CD4-positive, alpha-beta memory T cell (primary cell): ENCODE results near the gene TSFM. TPM values are rescaled to one million over a fixed set of nuclear protein-coding genes. Genes with fewer than 3 reads are reported as not detected.

Experiments
- CTCF ChIA-PET: fragments of 350-600 bp; sonication (Branson Sonifier 250); formaldehyde crosslinking; loops from one replicate; lab custom pipeline; 2021; ENCODE audit warnings: inconsistent platforms; ENCODE audit not compliant: partially characterized antibody; lab: Charles Lee
- POLR2A ChIA-PET: fragments of 350-600 bp; sonication (Branson Sonifier 250); formaldehyde crosslinking; loops from one replicate; lab custom pipeline; 2021; ENCODE audit not compliant: partially characterized antibody; lab: Charles Lee
- DNase-seq, 5 donors: peaks; one replicate each; pipeline versions ENCODE4 v3.0.0 to v3.0.0-alpha.2; 2020 to 2022; ENCODE audit warnings: mixed read lengths in 1 of 5
- H3K27ac ChIP-seq: one replicate; pipeline ENCODE4 v1.7.0; 2013; ENCODE audit warnings: low read depth, low read length
- H3K27me3 ChIP-seq: 2 replicates; pipeline ENCODE4 v1.7.0; 2013; ENCODE audit warnings: mild to moderate bottlenecking, low read length, moderate library complexity; ENCODE audit not compliant: insufficient read depth
- H3K36me3 ChIP-seq: 2 replicates; pipeline ENCODE4 v1.7.0; 2013; ENCODE audit warnings: mild to moderate bottlenecking, low read length, moderate library complexity; ENCODE audit not compliant: insufficient read depth
- H3K4me1 ChIP-seq: 2 replicates; pipeline ENCODE4 v1.7.0; 2013; ENCODE audit warnings: mild to moderate bottlenecking, low read length, moderate library complexity; ENCODE audit not compliant: insufficient read depth
- H3K4me3 ChIP-seq, 2 donors: one replicate each; pipeline ENCODE4 v1.7.0; 2013; ENCODE audit warnings: low read length in 2 of 2, mild to moderate bottlenecking in 1 of 2
- H3K9me3 ChIP-seq, 2 donors: one replicate each; pipeline ENCODE4 v1.7.0; 2013; ENCODE audit warnings: low read length in 2 of 2, control low read depth in 1 of 2; ENCODE audit not compliant: control insufficient read depth in 1 of 2
- H3K27ac Mint-ChIP-seq, 7 donors: one replicate each; pipeline ENCODE4 v1.8.0; 2020 to 2021; ENCODE audit warnings: mixed read lengths in 7 of 7, mild to moderate bottlenecking in 6 of 7, inconsistent platforms in 3 of 7, moderate library complexity in 3 of 7
- H3K27me3 Mint-ChIP-seq, 2 donors: one replicate each; pipeline ENCODE4 v1.8.0; 2020 to 2021; ENCODE audit warnings: mixed read lengths in 2 of 2
- H3K36me3 Mint-ChIP-seq, 2 donors: one replicate each; pipeline ENCODE4 v1.8.0; 2020 to 2021; ENCODE audit warnings: mixed read lengths in 2 of 2, inconsistent platforms in 1 of 2, mild to moderate bottlenecking in 1 of 2
- H3K4me1 Mint-ChIP-seq, 4 donors: one replicate each; pipeline ENCODE4 v1.8.0; 2020 to 2021; ENCODE audit warnings: mixed read lengths in 4 of 4, mild to moderate bottlenecking in 1 of 4
- H3K4me3 Mint-ChIP-seq, 8 donors: one replicate each; pipeline ENCODE4 v1.8.0; 2020 to 2021; ENCODE audit warnings: mixed read lengths in 8 of 8, mild to moderate bottlenecking in 7 of 8, moderate library complexity in 6 of 8, inconsistent platforms in 3 of 8
- H3K9me3 Mint-ChIP-seq, 8 donors: one replicate each; pipeline ENCODE4 v1.8.0; 2020 to 2021; ENCODE audit warnings: mixed read lengths in 8 of 8, mild to moderate bottlenecking in 5 of 8, inconsistent platforms in 3 of 8, moderate library complexity in 1 of 8
- intact Hi-C: fragments of 100-400 bp; cut with micrococcal nuclease; formaldehyde crosslinking; loops from one replicate; pipeline ENCODE4 v1.15.1; 2023
- polyA plus RNA-seq, 2 donors: library from polyadenylated mRNA; unstranded; fragments of 300-500 nt; fragmentation: Illumina TruSeq; gene quantifications; one replicate each; pipeline ENCODE4 v1.2.3, GENCODE V29; 2021
- total RNA-seq, 2 experiments: library from RNA; stranded (reverse); gene quantifications; one replicate each; pipeline ENCODE4 v1.2.3, GENCODE V29; 2021

TSFM gene
- total and polyA plus RNA-seq, 4 experiments from 2014 or later, result 18.9 to 32.5 (median 22.7) TPM

- H3K4me1 Mint-ChIP-seq, result peaks cover 0 to 4% (median 0%) of the 10 kb centered on the region in 4 donors
- H3K4me3 Mint-ChIP-seq, result no peak overlapping the region
- Histone ChIP-seq H3K4me3 (no peak overlapping the region), H3K9me3 (no peaks in the 10 kb centered on the region), H3K36me3 (peaks cover 53% of the 10 kb centered on the region), H3K27ac (no peak overlapping the region), H3K27me3 (no peaks in the 10 kb centered on the region), H3K4me1 (no peaks in the 10 kb centered on the region)
- intact Hi-C loops, result no loop called here
- POLR2A ChIA-PET, result no interaction called here
- H3K27me3 Mint-ChIP-seq, result no peaks in the 10 kb centered on the region
- H3K36me3 Mint-ChIP-seq, result peaks cover 52 to 69% of the 10 kb centered on the region in 2 donors
- DNase-seq, result no peak
- CTCF ChIA-PET, result no interaction called here
- no peaks in the 10 kb centered on the region for H3K9me3 Mint-ChIP-seq
- no peak overlapping the region for H3K27ac Mint-ChIP-seq
Observed at GRCh38 chr12:57795354-57795753, 12.8 kb downstream of the TSFM start.

DNA sequence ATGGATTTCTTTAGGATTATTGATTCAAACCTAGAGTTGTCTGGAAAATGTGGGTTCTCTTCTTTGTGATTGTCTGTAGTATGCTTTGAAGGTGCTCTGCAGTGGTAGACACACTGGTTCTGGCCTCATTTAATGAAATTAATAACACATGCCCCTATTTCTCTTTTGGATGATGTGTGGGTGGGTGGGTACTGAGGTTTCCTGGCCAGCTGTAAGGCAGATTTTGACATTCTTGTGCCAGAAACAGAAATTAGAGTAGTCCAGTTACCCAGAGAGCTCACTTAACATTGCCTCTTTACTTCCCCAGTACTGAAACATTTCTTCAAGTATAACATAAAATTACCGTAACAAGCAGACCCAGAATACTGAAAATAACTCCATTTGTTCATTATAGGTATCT, 14.4 kb downstream of the TSFM start:
- Mint-ChIP-seq H3K4me3 (no peak overlapping the region), H3K4me1 (peaks cover 0 to 3% (median 0%) of the 10 kb centered on the region in 4 donors), H3K27ac (peak overlapping the region in 2 of 7 donors; percentile 14 to 62), H3K9me3 (no peaks in the 10 kb centered on the region), H3K36me3 (peaks cover 47 to 71% of the 10 kb centered on the region in 2 donors), H3K27me3 (no peaks in the 10 kb centered on the region)
- Histone ChIP-seq H3K4me3 (no peak overlapping the region), H3K4me1 (no peaks in the 10 kb centered on the region), H3K9me3 (no peaks in the 10 kb centered on the region), H3K27me3 (no peaks in the 10 kb centered on the region), H3K36me3 (peaks cover 50% of the 10 kb centered on the region), H3K27ac (no peak overlapping the region)
- no peak for DNase-seq
- CTCF ChIA-PET, result interaction anchor here (1.0 to 2.0 kb wide), 5 partner anchors 14 to 108 kb away, joined by 3 to 6 read pairs (median 5); partner anchors contain the start of gene TSFM
- intact Hi-C loops, result no loop called here
- POLR2A ChIA-PET, result no interaction called here

DNA sequence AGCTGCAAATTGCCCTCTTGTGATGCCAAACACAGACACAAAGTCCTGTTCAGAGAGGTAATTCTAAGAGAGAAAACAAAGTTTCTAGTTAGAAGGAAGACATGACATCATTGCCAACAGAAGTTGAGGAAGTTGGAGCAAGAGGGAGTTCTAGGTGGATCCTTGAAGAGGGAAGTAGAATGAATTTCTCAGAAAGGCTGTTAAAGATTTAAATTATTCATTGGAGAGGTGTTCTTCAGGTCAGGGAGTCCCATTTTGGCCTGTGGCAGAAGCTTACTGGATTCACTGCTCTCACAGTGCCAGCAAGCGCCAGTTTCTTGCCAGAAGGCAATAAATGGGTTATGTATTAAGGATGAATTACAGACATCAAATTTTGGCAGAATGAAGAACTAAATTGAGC, 15.3 kb downstream of the TSFM start:
- peaks cover 44 to 72% of the 10 kb centered on the region in 2 donors for H3K36me3 Mint-ChIP-seq
- no peaks in the 10 kb centered on the region for H3K27me3 ChIP-seq
- DNase-seq, result no peak
- no peak overlapping the region for H3K4me3 Mint-ChIP-seq
- peaks cover 51% of the 10 kb centered on the region for H3K36me3 ChIP-seq
- H3K9me3 Mint-ChIP-seq, result no peaks in the 10 kb centered on the region
- peak overlapping the region in 1 of 7 donors; percentile 63 for H3K27ac Mint-ChIP-seq
- intact Hi-C loops, result no loop called here
- CTCF ChIA-PET, result interaction anchor here (1.0 to 2.0 kb wide), 6 partner anchors 8 to 107 kb away, joined by 3 to 6 read pairs (median 4); partner anchors contain the start of gene TSFM
- no peaks in the 10 kb centered on the region for H3K4me1 ChIP-seq
- no peak overlapping the region for H3K4me3 ChIP-seq
- no peaks in the 10 kb centered on the region for H3K27me3 Mint-ChIP-seq
- H3K9me3 ChIP-seq, result no peaks in the 10 kb centered on the region
- H3K4me1 Mint-ChIP-seq, result peaks cover 0 to under 1% (median 0%) of the 10 kb centered on the region in 4 donors
- POLR2A ChIA-PET, result no interaction called here
- H3K27ac ChIP-seq, result no peak overlapping the region

DNA sequence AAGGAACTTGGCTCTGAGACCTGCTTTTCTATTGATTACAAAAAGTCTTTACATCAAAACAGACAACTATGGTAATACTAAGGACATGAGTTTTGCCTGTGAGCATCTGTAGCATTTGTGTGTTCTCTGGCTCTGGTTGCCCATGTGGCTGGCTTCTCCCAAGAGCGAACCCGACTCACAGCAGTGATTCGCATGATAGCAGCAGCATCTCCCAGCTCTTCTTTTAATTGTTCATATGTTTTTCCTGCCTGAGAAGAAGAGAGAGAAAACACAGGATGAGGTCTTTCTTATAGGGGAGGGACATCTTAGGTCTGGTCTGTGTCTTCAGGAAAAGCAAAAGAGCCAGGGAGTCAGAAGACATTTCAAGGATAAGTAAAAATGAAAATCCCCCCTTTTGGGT, 18.4 kb downstream of the TSFM start:
- Mint-ChIP-seq H3K4me3 (no peak overlapping the region), H3K9me3 (no peaks in the 10 kb centered on the region), H3K4me1 (no peaks in the 10 kb centered on the region), H3K27me3 (no peaks in the 10 kb centered on the region), H3K36me3 (peaks cover 28 to 59% of the 10 kb centered on the region in 2 donors), H3K27ac (peak overlapping the region in 2 of 7 donors; percentile 41 to 66)
- Histone ChIP-seq H3K27me3 (no peaks in the 10 kb centered on the region), H3K4me3 (no peak overlapping the region), H3K27ac (no peak overlapping the region), H3K4me1 (no peaks in the 10 kb centered on the region), H3K9me3 (no peaks in the 10 kb centered on the region), H3K36me3 (peaks cover 35% of the 10 kb centered on the region)
- ChIA-PET CTCF (interaction anchor here (1.3 to 7.3 kb wide), 6 partner anchors 41 to 105 kb away, joined by 4 to 125 read pairs (median 10); no protein-coding TSS in a partner anchor), POLR2A (interaction anchor here (1.4 kb wide), 1 partner anchor 105 kb away, joined by 3 read pairs; no protein-coding TSS in a partner anchor)
- no peak for DNase-seq
- intact Hi-C loops, result no loop called here

DNA sequence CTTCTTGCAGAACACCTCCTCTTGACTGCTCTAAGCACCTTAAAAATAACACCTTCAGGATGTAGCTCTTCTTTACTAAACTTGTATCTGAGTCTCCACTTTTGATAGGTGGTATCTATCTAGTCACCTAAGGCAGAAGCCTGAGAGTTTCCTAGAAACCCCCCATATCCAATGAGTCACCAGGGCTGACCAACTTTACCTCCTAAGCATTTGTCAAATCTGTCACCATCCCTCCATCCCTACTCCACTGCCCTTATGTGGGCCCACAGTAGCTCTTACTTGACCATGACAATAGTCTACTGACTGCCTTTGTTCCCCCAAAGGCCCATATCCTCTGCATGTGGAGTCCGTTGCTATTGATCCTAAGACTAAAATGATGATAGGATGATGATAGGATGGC, 20.0 kb downstream of the TSFM start:
- Mint-ChIP-seq H3K36me3 (peaks cover 15 to 59% of the 10 kb centered on the region in 2 donors), H3K4me3 (no peak overlapping the region), H3K27ac (peak overlapping the region in 2 of 7 donors; percentile 9 to 78)

DNA sequence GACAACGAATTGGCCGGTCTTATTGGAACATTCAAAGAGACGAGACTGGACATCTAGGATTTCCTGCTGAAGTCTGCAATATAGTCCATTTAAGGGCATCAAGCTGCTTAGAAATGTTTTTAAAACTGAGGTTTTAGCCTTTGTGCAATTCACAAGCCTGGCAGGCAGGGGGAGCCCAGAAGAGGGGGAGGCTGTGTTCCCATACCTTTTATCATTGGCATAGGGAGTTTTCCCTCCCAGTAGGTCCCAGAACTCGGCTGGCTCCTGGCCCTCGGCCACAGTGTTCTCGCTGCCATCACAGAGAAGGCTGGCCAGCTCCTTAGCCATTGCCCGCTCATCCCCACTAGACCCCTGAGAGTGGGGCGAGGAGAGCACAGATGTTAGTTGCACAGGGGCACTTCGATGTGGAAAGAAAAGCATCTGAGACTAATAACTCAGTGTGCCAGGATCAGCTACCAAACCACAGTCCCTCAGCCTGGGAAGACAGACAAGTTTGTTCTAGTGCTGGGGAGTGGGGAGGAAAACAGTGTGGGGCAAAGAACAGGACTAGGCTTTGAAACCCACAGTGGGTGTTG, 20.8 kb downstream of the TSFM start:
- H3K36me3 ChIP-seq, result peaks cover 30% of the 10 kb centered on the region
- ChIA-PET POLR2A (interaction anchor here (0.7 to 2.0 kb wide), 4 partner anchors 9 to 100 kb away, joined by 3 to 10 read pairs (median 4); partner anchors contain the start of gene AVIL), CTCF (interaction anchor here (0.6 to 7.3 kb wide), 21 partner anchors 9 to 170 kb away, joined by 3 to 125 read pairs (median 9); partner anchors contain the start of gene AVIL)
- intact Hi-C loops, result loop anchor here (1.0 kb wide), 2 partner anchors 28 to 102 kb away; no protein-coding TSS in a partner anchor
- peak in 4 of 5 donors; percentile 13 to 31 (median 26) for DNase-seq
- no peak overlapping the region for H3K27ac ChIP-seq
- H3K27me3 ChIP-seq, result no peaks in the 10 kb centered on the region
- H3K9me3 ChIP-seq, result no peaks in the 10 kb centered on the region
- no peaks in the 10 kb centered on the region for H3K4me1 ChIP-seq
- peak overlapping the region in 4 of 7 donors; percentile 22 to 64 (median 33) for H3K27ac Mint-ChIP-seq
- H3K4me3 ChIP-seq, result no peak overlapping the region
- no peaks in the 10 kb centered on the region for H3K27me3 Mint-ChIP-seq
- H3K4me3 Mint-ChIP-seq, result no peak overlapping the region
- peaks cover 0 to 1% (median 0%) of the 10 kb centered on the region in 8 donors for H3K9me3 Mint-ChIP-seq
- no peaks in the 10 kb centered on the region for H3K4me1 Mint-ChIP-seq
- peaks cover 15 to 61% of the 10 kb centered on the region in 2 donors for H3K36me3 Mint-ChIP-seq

More for the DNA sequence above, 20.0 kb downstream of the TSFM start:
- Histone ChIP-seq H3K27ac (no peak overlapping the region), H3K9me3 (no peaks in the 10 kb centered on the region), H3K36me3 (peaks cover 30% of the 10 kb centered on the region), H3K27me3 (no peaks in the 10 kb centered on the region), H3K4me1 (no peaks in the 10 kb centered on the region), H3K4me3 (no peak overlapping the region)
- DNase-seq, result no peak
- H3K27me3 Mint-ChIP-seq, result no peaks in the 10 kb centered on the region
- intact Hi-C loops, result loop anchor here (1.0 kb wide), 2 partner anchors 29 to 103 kb away; no protein-coding TSS in a partner anchor
- no peaks in the 10 kb centered on the region for H3K4me1 Mint-ChIP-seq
- POLR2A ChIA-PET, result interaction anchor here (1.3 to 2.0 kb wide), 4 partner anchors 9 to 103 kb away, joined by 3 to 10 read pairs (median 4); partner anchors contain the start of gene AVIL
- CTCF ChIA-PET, result interaction anchor here (0.6 to 7.3 kb wide), 22 partner anchors 9 to 169 kb away, joined by 3 to 125 read pairs (median 8); partner anchors contain the start of genes AVIL and TSFM
- peaks cover 0 to 1% (median 0%) of the 10 kb centered on the region in 8 donors for H3K9me3 Mint-ChIP-seq

DNA sequence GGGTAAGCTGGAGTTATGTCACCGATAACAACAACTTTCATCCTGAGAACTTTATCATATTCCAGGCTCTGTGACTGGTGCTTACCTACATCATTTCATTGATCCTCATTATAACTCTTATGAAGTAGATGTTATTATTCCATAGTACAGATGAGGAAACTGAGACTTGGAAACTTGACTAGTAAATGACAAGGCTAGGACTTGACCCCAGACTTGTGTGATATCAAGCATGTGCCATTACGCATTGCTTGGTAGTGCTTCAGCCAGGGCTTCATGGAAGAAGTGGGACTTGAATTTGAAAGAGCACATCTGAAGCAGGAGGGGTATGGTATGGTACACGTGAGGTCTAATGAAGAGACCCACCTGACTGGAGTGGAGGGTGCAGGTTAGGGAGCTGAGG, 24.1 kb downstream of the TSFM start:
- no peak overlapping the region for H3K4me3 Mint-ChIP-seq
- no peak for DNase-seq
- ChIA-PET CTCF (interaction anchor here (1.2 to 7.3 kb wide), 6 partner anchors 9 to 98 kb away, joined by 3 to 125 read pairs (median 4); no protein-coding TSS in a partner anchor), POLR2A (interaction anchor here (0.6 to 0.8 kb wide), 2 partner anchors 11 to 36 kb away, joined by 3 to 5 read pairs; partner anchors contain the start of gene AVIL)
- H3K9me3 Mint-ChIP-seq, result peaks cover 0 to 1% (median 0%) of the 10 kb centered on the region in 8 donors
- peaks cover 0 to under 1% (median 0%) of the 10 kb centered on the region in 4 donors for H3K4me1 Mint-ChIP-seq
- H3K27me3 ChIP-seq, result no peaks in the 10 kb centered on the region
- no peaks in the 10 kb centered on the region for H3K27me3 Mint-ChIP-seq
- H3K4me3 ChIP-seq, result no peak overlapping the region
- no peaks in the 10 kb centered on the region for H3K4me1 ChIP-seq
- H3K36me3 Mint-ChIP-seq, result peaks cover 9 to 58% of the 10 kb centered on the region in 2 donors
- intact Hi-C loops, result no loop called here
- H3K27ac Mint-ChIP-seq, result peak overlapping the region in 3 of 7 donors; percentile 61 to 73 (median 72)
- no peaks in the 10 kb centered on the region for H3K9me3 ChIP-seq
- no peak overlapping the region for H3K27ac ChIP-seq
- H3K36me3 ChIP-seq, result peaks cover 22% of the 10 kb centered on the region
